Type B pancreatic cell (in vitro differentiated cells): ENCODE data around the gene CSF2RB. TPM values are rescaled to one million over a fixed set of nuclear protein-coding genes. Genes with fewer than 3 reads are reported as not detected.

Source experiments
- DNase-seq: peaks from one replicate; pipeline ENCODE4 v3.0.0; 2021; ENCODE audit warnings: mixed read lengths; ENCODE audit not compliant: unreplicated experiment; ENCODE audit errors: extremely low spot score
- H3K27ac Mint-ChIP-seq: 2 replicates; pipeline ENCODE4 v1.8.0; 2021; ENCODE audit warnings: mild to moderate bottlenecking, mixed read lengths
- H3K27me3 Mint-ChIP-seq: 2 replicates; pipeline ENCODE4 v1.8.0; 2021; ENCODE audit warnings: mixed read lengths
- H3K36me3 Mint-ChIP-seq: 2 replicates; pipeline ENCODE4 v1.8.0; 2021; ENCODE audit warnings: mixed read lengths
- H3K4me1 Mint-ChIP-seq: one replicate; pipeline ENCODE4 v1.8.0; 2021; ENCODE audit warnings: mixed read lengths; ENCODE audit not compliant: unreplicated experiment
- H3K4me3 Mint-ChIP-seq: 2 replicates; pipeline ENCODE4 v1.8.0; 2021; ENCODE audit warnings: mild to moderate bottlenecking, mixed read lengths
- H3K9me3 Mint-ChIP-seq: 2 replicates; pipeline ENCODE4 v1.8.0; 2021; ENCODE audit warnings: mixed read lengths
- total RNA-seq: library from RNA; stranded (reverse); gene quantifications from 2 replicates; pipeline ENCODE4 v1.2.1, GENCODE V29; 2021; ENCODE audit warnings: low replicate concordance
- TF ChIP-seq, protein P1 (sequence below): fragments of 200-600 bp; sonication (generic); conservative IDR thresholded peaks from 2 replicates; pipeline ENCODE4 v1.5.0; 2021; ENCODE audit warnings: antibody characterized with exemption, mild to moderate bottlenecking

CSF2RB gene
- total RNA-seq, 1 donor from 2014 or later, result 0.72 TPM

DNA sequence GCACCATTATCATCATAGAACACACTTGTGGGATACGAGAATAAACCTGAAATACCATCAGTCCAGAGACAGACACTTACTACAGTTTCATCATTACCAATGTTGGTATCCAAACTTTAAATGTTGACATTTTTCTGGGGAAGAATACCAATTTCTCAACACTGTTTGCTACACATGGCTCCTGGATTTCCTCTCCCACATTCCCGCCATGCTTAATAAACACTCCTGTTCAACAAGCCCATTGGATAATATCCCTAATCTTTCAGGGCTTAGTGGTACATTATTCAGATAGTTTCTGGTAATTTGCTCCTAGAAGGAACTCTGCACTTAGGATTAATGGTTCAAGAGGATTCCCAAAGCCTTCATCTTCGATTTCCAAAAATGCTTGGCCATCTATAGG lies 48.2 kb downstream of the CSF2RB start:
- Mint-ChIP-seq H3K27me3 (peaks cover 46% of the 10 kb centered on the region), H3K27ac (no peak overlapping the region), H3K36me3 (no peaks in the 10 kb centered on the region), H3K4me1 (no peaks in the 10 kb centered on the region), H3K4me3 (no peak overlapping the region), H3K9me3 (no peaks in the 10 kb centered on the region)
- DNase-seq, result no peak
- TF ChIP-seq, protein P1, sequence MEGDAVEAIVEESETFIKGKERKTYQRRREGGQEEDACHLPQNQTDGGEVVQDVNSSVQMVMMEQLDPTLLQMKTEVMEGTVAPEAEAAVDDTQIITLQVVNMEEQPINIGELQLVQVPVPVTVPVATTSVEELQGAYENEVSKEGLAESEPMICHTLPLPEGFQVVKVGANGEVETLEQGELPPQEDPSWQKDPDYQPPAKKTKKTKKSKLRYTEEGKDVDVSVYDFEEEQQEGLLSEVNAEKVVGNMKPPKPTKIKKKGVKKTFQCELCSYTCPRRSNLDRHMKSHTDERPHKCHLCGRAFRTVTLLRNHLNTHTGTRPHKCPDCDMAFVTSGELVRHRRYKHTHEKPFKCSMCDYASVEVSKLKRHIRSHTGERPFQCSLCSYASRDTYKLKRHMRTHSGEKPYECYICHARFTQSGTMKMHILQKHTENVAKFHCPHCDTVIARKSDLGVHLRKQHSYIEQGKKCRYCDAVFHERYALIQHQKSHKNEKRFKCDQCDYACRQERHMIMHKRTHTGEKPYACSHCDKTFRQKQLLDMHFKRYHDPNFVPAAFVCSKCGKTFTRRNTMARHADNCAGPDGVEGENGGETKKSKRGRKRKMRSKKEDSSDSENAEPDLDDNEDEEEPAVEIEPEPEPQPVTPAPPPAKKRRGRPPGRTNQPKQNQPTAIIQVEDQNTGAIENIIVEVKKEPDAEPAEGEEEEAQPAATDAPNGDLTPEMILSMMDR, result no peak

GRCh38 chr22:36963302-36963701 lies 49.9 kb downstream of the CSF2RB start:
- Mint-ChIP-seq H3K36me3 (no peaks in the 10 kb centered on the region), H3K27ac (no peak overlapping the region), H3K9me3 (no peaks in the 10 kb centered on the region), H3K4me1 (no peaks in the 10 kb centered on the region), H3K27me3 (peaks cover 47% of the 10 kb centered on the region), H3K4me3 (no peak overlapping the region)
- TF ChIP-seq, protein P1, result no peak
- no peak for DNase-seq

- no peaks in the 10 kb centered on the region for H3K4me1 Mint-ChIP-seq
- peaks cover 50% of the 10 kb centered on the region for H3K27me3 Mint-ChIP-seq
- no peak overlapping the region for H3K27ac Mint-ChIP-seq
- H3K9me3 Mint-ChIP-seq, result no peaks in the 10 kb centered on the region
- no peaks in the 10 kb centered on the region for H3K36me3 Mint-ChIP-seq
- TF ChIP-seq, protein P1, result no peak
- no peak for DNase-seq
- H3K4me3 Mint-ChIP-seq, result no peak overlapping the region
These were observed 50.7 kb downstream of the CSF2RB start for GRCh38 chr22:36964106-36964505.

- H3K9me3 Mint-ChIP-seq, result no peaks in the 10 kb centered on the region
- H3K27ac Mint-ChIP-seq, result no peak overlapping the region
- TF ChIP-seq, protein P1, result no peak
- H3K4me1 Mint-ChIP-seq, result no peaks in the 10 kb centered on the region
- no peaks in the 10 kb centered on the region for H3K36me3 Mint-ChIP-seq
- no peak for DNase-seq
- no peak overlapping the region for H3K4me3 Mint-ChIP-seq
- H3K27me3 Mint-ChIP-seq, result peaks cover 38% of the 10 kb centered on the region
These were observed 52.3 kb downstream of the CSF2RB start for GRCh38 chr22:36965696-36966095.

DNA sequence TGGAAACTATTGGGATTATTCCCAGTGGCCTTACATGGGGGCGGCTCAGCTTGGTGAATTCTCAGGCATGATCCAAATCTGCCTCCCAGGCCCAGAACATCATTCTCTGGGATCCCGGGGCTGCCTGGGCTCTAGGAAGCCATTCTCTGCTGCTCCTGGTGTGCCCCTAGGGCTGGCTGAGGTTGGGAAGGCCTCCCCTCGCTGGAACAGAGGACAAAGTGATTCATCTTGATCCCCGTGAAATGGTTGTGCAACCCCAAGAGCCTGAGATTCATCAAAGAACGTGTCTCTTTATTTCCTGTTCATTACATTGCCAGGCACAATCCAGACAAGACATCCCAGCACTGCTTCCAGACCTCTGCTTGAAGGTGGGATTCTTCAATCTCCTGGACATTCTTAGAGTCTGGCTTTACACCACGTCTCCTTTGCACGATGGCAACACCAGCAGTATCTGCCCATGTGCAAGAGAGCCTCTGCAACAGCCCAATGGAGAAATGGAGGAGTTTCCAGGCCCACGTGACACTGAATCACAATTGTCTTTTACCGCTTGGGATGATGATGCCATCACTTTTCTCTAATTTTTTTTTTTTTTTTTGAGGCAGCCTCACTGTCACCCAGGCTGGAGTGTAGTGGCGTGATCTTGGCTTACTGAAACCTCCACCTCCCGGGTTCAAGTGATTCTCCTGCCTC lies 53.6 kb downstream of the CSF2RB start:
- H3K4me1 Mint-ChIP-seq, result no peaks in the 10 kb centered on the region
- H3K4me3 Mint-ChIP-seq, result no peak overlapping the region
- no peaks in the 10 kb centered on the region for H3K9me3 Mint-ChIP-seq
- peaks cover 29% of the 10 kb centered on the region for H3K27me3 Mint-ChIP-seq
- no peak overlapping the region for H3K27ac Mint-ChIP-seq
- TF ChIP-seq, protein P1, result no peak
- DNase-seq, result no peak
- no peaks in the 10 kb centered on the region for H3K36me3 Mint-ChIP-seq
